ENCODE measurements around the gene FARS2. TPM values are rescaled to one million over a fixed set of nuclear protein-coding genes. Genes with fewer than 3 reads are reported as not detected.

Gene FARS2
- total RNA-seq, 1 experiment from 2014 or later, result 17.8 TPM

- no peaks in the 10 kb centered on the region for H3K4me1 ChIP-seq (ENCODE audit: insufficient read depth, low read length, poor library complexity, severe bottlenecking)
- H3K27me3 ChIP-seq (replicated peaks; ENCODE audit: insufficient read depth, low read depth, low read length, poor library complexity), result no peaks in the 10 kb centered on the region
- no peak for DNase-seq (ENCODE audit: low spot score)
- POLR2A ChIA-PET (ENCODE audit: low non-redundant PET), result no interaction called here
- intact Hi-C loops (cut with micrococcal nuclease; ENCODE audit: unreplicated experiment), result no loop called here
- BruUV-seq (replicated peaks), result no TSS peak
- no peak overlapping the region for H3K4me3 ChIP-seq (ENCODE audit: low read depth, low read length, poor library complexity, severe bottlenecking)
- CTCF ChIA-PET, result no interaction called here
- no peaks in the 10 kb centered on the region for H3K9me3 ChIP-seq (ENCODE audit: low read depth, low read length, poor library complexity, severe bottlenecking)
- H3K36me3 ChIP-seq (ENCODE audit: insufficient read depth, low read length, poor library complexity, severe bottlenecking), result no peaks in the 10 kb centered on the region
- H3K27ac ChIP-seq (ENCODE audit: low read depth, low read length, poor library complexity, severe bottlenecking), result no peak overlapping the region
- TF ChIP-seq, protein P1, sequence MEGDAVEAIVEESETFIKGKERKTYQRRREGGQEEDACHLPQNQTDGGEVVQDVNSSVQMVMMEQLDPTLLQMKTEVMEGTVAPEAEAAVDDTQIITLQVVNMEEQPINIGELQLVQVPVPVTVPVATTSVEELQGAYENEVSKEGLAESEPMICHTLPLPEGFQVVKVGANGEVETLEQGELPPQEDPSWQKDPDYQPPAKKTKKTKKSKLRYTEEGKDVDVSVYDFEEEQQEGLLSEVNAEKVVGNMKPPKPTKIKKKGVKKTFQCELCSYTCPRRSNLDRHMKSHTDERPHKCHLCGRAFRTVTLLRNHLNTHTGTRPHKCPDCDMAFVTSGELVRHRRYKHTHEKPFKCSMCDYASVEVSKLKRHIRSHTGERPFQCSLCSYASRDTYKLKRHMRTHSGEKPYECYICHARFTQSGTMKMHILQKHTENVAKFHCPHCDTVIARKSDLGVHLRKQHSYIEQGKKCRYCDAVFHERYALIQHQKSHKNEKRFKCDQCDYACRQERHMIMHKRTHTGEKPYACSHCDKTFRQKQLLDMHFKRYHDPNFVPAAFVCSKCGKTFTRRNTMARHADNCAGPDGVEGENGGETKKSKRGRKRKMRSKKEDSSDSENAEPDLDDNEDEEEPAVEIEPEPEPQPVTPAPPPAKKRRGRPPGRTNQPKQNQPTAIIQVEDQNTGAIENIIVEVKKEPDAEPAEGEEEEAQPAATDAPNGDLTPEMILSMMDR (conservative IDR thresholded peaks at IDR 0.05; ENCODE audit: low read depth, low read length), result no peak
- no peak for TF ChIP-seq EZH2 (IDR thresholded peaks at IDR 0.05; ENCODE audit: borderline replicate concordance, low read depth, low read length, poor library complexity, severe bottlenecking)
Observed at GRCh38 chr6:5814116-5814515, 552.8 kb downstream of the FARS2 start.

DNA sequence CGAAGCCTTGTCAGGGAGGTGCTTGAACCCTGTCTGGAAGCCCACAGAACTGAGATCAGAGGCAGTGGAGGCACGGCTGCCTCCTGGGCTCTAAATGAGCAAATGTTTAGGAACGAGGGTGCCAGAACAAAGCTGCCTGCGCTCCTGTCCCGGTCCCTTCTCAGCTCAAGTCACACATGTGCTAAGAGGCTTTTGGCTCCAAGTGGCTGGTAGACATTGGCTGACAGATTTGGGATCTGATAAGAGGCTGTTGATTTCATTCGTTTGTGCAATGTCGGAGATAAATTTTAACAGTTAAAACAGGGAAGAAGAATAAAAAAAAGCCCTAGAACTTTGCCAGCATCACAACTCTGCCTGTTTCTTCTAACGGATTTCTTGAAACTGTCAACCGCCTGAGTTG, 553.6 kb downstream of the FARS2 start:
- intact Hi-C loops (cut with micrococcal nuclease; ENCODE audit: unreplicated experiment), result no loop called here
- TF ChIP-seq, protein P1 (conservative IDR thresholded peaks at IDR 0.05; ENCODE audit: low read depth, low read length), result no peak
- TF ChIP-seq EZH2 (IDR thresholded peaks at IDR 0.05; ENCODE audit: borderline replicate concordance, low read depth, low read length, poor library complexity, severe bottlenecking), result no peak
- Histone ChIP-seq H3K36me3 (ENCODE audit: insufficient read depth, low read length, poor library complexity, severe bottlenecking) (no peaks in the 10 kb centered on the region), H3K4me1 (ENCODE audit: insufficient read depth, low read length, poor library complexity, severe bottlenecking) (no peaks in the 10 kb centered on the region), H3K27ac (ENCODE audit: low read depth, low read length, poor library complexity, severe bottlenecking) (no peak overlapping the region), H3K9me3 (ENCODE audit: low read depth, low read length, poor library complexity, severe bottlenecking) (no peaks in the 10 kb centered on the region), H3K27me3 (replicated peaks; ENCODE audit: insufficient read depth, low read depth, low read length, poor library complexity) (no peaks in the 10 kb centered on the region), H3K4me3 (ENCODE audit: low read depth, low read length, poor library complexity, severe bottlenecking) (no peak overlapping the region)
- ChIA-PET CTCF (no interaction called here), POLR2A (ENCODE audit: low non-redundant PET) (no interaction called here)
- BruUV-seq (replicated peaks), result no TSS peak
- DNase-seq (ENCODE audit: low spot score), result no peak

DNA sequence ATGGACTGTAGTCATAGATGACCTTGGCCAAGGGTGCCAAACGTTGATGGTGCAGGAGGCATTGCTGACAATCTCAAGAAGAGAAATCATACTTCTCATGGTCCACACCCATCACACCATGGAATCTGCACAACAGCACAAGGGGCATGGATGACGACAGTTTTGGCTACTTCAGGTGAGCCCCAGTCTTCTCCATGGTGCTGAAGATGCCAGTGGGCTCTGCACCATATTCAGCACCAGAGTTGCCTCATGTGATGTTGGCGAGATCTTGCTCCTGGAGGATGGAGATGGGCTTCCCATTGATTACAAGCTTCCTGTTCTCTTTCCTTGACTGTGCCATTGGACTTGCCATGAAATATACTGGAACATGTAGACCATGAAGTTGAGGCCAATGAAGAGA, 556.6 kb downstream of the FARS2 start:
- H3K36me3 ChIP-seq (ENCODE audit: insufficient read depth, low read length, poor library complexity, severe bottlenecking), result no peaks in the 10 kb centered on the region
- POLR2A ChIA-PET (ENCODE audit: low non-redundant PET), result no interaction called here
- intact Hi-C loops (cut with micrococcal nuclease; ENCODE audit: unreplicated experiment), result no loop called here
- no peak for TF ChIP-seq EZH2 (IDR thresholded peaks at IDR 0.05; ENCODE audit: borderline replicate concordance, low read depth, low read length, poor library complexity, severe bottlenecking)
- H3K9me3 ChIP-seq (ENCODE audit: low read depth, low read length, poor library complexity, severe bottlenecking), result no peaks in the 10 kb centered on the region
- no peak overlapping the region for H3K27ac ChIP-seq (ENCODE audit: low read depth, low read length, poor library complexity, severe bottlenecking)
- H3K27me3 ChIP-seq (replicated peaks; ENCODE audit: insufficient read depth, low read depth, low read length, poor library complexity), result no peaks in the 10 kb centered on the region
- BruUV-seq (replicated peaks), result no TSS peak
- CTCF ChIA-PET, result no interaction called here
- no peaks in the 10 kb centered on the region for H3K4me1 ChIP-seq (ENCODE audit: insufficient read depth, low read length, poor library complexity, severe bottlenecking)
- no peak overlapping the region for H3K4me3 ChIP-seq (ENCODE audit: low read depth, low read length, poor library complexity, severe bottlenecking)
- DNase-seq (ENCODE audit: low spot score), result no peak

- no TSS peak for BruUV-seq (replicated peaks)
- H3K27me3 ChIP-seq (replicated peaks; ENCODE audit: insufficient read depth, low read depth, low read length, poor library complexity), result no peaks in the 10 kb centered on the region
- POLR2A ChIA-PET (ENCODE audit: low non-redundant PET), result interaction anchor here (0.7 kb wide), 1 partner anchor 29 kb away, joined by 8 read pairs; no protein-coding TSS in a partner anchor
- intact Hi-C loops (cut with micrococcal nuclease; ENCODE audit: unreplicated experiment), result no loop called here
- DNase-seq (ENCODE audit: low spot score), result no peak
- no peak overlapping the region for H3K4me3 ChIP-seq (ENCODE audit: low read depth, low read length, poor library complexity, severe bottlenecking)
- H3K36me3 ChIP-seq (ENCODE audit: insufficient read depth, low read length, poor library complexity, severe bottlenecking), result no peaks in the 10 kb centered on the region
- CTCF ChIA-PET, result no interaction called here
- TF ChIP-seq EZH2 (IDR thresholded peaks at IDR 0.05; ENCODE audit: borderline replicate concordance, low read depth, low read length, poor library complexity, severe bottlenecking), result no peak
- TF ChIP-seq, protein P1 (conservative IDR thresholded peaks at IDR 0.05; ENCODE audit: low read depth, low read length), result no peak
- H3K27ac ChIP-seq (ENCODE audit: low read depth, low read length, poor library complexity, severe bottlenecking), result no peak overlapping the region
- no peaks in the 10 kb centered on the region for H3K4me1 ChIP-seq (ENCODE audit: insufficient read depth, low read length, poor library complexity, severe bottlenecking)
- H3K9me3 ChIP-seq (ENCODE audit: low read depth, low read length, poor library complexity, severe bottlenecking), result no peaks in the 10 kb centered on the region
Observed at GRCh38 chr6:5818959-5819358, 557.6 kb downstream of the FARS2 start.

Measured in A673 (cell line).